ENCODE results near the gene CBX8.

CBX8 gene

DNA sequence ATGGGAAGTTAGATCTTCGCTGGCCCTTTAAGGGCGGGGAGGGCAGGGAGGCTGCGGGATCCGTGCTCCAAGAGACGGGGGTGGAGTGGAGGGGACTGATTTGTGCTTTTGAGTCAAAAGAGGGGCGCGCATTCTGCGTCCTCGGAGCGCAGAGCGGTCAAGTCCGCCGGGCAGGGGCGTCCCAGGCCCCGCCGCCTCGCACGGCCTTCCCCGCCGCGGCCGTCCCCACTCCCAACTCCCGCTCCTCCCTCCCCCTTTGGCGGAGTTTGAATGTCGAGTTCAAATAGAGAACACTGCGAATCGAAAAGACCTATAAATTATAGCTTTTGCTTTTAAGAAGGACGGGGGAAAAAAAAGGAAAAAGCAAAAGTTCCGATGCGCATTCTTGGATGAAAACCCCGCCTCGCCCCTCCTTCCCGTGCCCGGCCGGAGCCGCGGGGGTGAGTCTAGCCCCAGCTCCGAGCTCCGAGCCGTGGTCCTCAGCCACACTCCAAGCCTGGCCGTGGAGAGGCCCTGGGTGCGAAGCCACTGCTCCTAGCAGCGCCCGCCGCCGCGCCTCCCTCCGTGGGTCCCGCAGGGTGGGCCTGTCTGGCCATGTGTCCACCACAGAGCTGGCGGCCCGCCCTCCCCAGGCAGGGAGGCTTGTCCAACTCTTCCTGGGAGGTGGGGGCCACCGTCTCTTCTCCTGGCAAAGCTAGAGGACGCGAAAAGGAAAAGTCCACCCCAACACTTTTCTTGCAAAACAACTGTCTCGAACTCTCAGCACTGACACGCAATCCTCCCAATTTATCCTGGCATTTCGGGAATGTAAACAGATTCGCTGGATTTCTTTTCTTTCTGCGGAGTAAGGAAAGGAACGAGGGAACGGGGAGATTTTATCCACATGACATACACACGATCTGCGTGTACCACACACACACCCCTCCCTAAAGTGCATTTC, 3.6 kb downstream of the CBX8 start:
- DNase-seq (ENCODE audit: low read depth in 2 of 2) = no peak

- no peak for DNase-seq (ENCODE audit: low read depth in 2 of 2)
Measured at GRCh38 chr17:79792341-79792871, 4.5 kb downstream of the CBX8 start.

DNA sequence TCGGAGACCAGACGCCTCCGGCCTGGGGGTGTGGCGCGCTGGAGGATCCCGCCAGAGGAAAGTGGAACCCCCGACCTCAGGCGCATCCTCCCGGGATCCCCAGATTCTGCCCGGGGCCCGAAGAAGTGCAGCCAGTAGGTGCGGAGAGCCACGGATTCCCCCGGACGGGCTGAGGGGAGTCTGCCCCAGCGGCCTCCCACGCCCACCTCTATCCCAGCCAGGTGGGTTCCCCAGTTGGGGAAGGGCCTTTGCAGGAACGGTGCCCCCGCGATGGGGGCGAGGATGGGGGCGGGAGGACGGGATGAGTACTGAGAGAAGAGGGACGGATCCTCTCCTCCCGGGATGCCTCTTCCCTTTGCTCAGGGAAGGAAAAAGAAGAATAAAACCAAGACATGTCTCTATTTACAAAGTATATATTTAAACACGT, 5.1 kb downstream of the CBX8 start:
- DNase-seq (ENCODE audit: low read depth in 2 of 2) = no peak

DNA sequence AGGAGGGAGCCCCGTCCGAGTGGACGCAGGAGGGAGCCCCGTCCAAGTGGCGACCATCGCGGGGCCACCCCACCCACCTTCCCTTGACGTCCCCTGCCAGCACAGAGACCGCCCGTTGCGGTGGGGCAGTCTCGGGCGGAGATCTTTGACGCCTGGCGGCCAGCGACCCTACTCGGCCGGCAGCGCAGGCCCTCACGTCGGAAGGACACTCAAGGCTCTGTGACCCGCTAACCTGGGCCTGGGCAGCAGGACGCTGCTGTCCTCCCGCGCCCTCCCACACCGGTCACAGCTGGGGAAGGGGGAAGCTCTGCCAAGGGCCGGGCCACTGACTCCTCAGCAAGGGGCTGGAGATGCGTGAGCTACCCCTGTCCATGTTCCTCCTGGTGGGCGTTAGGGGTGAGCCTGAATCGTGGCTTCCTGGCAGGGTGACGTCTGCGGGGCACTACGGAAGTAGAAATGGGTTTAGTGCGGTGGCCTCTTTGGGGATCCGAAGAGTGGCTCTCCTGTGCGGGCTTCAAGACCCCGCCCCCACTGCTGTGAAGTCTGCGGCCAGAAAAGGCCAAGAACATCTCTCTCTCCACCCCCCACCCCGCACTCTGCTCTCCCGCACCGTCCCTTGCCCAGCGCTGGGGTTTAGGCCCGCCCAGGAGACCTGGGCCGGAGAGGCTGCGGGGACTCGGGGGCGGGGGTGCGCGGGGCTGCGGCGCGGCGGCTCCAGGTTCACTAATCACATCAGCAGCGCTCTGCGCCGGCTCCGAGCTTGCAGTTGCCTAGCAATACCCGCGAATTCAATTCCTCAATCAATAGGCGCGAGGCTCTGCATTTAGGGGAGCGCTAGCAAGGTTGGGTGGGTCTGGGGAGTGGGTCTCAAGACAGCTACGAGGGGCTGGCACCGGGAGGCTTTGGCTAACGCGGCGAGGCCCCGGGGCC, 5.8 kb downstream of the CBX8 start:
- no peak for DNase-seq (ENCODE audit: low read depth in 2 of 2)

- DNase-seq (ENCODE audit: low read depth in 2 of 2) = no peak
Measured at GRCh38 chr17:79789943-79790804, 6.7 kb downstream of the CBX8 start.

DNA sequence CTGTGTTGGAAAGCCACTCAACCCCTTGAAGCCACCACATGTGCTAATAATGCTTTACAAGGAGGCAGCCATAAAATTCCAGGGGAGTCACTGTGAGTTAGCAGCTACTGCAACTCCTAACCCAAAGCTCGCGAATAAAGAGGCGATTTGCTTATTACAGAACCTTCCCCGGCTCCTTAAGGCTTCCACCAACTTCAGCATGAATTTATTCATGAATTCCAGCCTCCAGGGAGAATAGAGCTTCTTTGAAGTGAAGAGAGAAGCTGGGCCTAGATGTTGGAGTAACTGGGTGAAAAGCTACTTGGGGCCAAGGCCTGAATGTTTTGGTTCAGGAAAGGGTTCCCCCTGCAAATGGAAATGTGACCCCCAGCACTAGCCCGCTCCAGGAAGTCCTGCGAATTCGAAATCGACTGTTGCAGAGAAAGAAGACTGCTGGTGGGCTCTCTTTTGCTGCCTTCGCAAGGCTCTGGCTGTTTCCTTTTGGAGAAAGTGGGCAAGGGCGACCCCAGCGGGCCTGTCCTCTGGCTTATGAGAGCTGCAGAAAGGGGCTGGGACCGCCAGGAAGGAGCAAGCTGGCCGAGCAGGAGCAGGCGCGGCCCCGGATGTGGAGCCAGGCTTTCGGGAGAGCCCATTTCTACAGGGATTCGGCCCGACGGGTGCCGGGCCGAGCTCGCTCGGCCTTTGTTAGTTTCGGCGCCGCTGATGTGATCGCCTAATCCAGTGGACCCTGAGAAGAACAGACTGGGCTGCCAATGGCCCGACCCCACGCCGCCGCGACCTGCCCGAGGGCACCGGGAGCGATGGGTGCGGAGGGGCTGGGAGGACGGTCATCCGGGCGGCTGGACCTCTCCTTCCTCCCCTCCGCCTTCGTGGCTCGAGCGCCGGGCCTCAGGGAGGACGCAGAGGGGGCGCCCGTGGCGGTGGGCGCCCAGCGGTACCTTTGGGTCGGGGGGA, 7.6 kb downstream of the CBX8 start:
- DNase-seq (ENCODE audit: low read depth in 2 of 2) = no peak

GRCh38 chr17:79788455-79788854, 8.4 kb downstream of the CBX8 start:
- DNase-seq (ENCODE audit: low read depth in 2 of 2) = no peak

GRCh38 chr17:79786930-79787643, 9.8 kb downstream of the CBX8 start:
- DNase-seq (ENCODE audit: low read depth in 2 of 2) = no peak

GRCh38 chr17:79785900-79786810, 10.7 kb downstream of the CBX8 start:
- DNase-seq (ENCODE audit: low read depth in 2 of 2) = no peak

DNA sequence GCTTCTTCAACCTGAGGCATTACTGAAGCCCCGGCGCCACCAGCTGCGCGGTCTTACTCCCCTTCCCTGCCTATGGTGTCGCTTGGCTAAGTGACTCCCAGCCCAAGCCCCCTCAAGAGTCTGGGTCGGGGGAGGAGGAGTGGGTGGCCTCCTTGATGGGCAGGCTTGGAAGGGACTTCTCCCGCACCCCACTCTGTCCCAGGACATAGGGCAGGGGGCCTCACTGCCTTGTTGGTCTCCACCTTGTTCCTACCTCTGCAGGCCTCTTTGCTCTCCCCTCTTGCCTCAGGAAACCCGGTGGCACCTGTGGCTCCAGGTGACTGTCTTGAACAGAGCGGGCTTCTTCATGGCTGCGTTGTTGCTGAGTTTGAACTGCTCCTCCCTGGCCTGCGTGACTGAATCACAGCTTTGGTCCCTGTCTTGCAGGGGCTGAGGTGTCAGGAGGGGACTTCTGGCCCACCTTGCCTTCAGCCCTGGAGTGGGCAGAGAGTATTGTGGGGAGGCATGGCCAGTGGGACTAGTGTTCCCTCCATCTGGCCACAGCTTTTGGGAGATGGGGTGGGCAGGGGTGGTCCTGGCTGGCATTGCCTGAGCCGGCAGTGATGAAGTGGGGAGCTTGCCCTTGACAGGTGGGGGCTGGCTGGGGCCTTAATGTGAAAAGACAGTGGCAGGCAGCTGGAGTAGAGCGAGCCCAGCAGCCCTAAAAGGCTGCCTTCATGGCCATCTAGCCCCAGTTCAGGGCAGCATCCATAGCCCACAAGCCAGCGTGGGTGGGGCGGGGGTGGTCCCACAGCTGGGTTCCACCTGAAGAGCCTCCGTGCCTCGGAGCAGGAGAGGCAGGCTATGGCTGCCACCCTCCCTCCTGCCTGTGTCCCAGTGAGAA, 11.6 kb downstream of the CBX8 start:
- no peak for DNase-seq (ENCODE audit: low read depth in 2 of 2)

GRCh38 chr17:79784353-79785016, 12.4 kb downstream of the CBX8 start:
- DNase-seq (ENCODE audit: low read depth in 2 of 2) = no peak

DNA sequence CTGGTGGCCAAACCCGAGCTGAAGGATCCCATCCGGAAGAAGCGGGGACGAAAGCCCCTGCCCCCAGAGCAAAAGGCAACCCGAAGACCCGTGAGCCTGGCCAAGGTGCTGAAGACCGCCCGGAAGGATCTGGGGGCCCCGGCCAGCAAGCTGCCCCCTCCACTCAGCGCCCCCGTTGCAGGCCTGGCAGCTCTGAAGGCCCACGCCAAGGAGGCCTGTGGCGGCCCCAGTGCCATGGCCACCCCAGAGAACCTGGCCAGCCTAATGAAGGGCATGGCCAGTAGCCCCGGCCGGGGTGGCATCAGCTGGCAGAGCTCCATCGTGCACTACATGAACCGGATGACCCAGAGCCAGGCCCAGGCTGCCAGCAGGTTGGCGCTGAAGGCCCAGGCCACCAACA, 13.0 kb downstream of the CBX8 start:
- no peak for DNase-seq (ENCODE audit: low read depth in 2 of 2)

DNA sequence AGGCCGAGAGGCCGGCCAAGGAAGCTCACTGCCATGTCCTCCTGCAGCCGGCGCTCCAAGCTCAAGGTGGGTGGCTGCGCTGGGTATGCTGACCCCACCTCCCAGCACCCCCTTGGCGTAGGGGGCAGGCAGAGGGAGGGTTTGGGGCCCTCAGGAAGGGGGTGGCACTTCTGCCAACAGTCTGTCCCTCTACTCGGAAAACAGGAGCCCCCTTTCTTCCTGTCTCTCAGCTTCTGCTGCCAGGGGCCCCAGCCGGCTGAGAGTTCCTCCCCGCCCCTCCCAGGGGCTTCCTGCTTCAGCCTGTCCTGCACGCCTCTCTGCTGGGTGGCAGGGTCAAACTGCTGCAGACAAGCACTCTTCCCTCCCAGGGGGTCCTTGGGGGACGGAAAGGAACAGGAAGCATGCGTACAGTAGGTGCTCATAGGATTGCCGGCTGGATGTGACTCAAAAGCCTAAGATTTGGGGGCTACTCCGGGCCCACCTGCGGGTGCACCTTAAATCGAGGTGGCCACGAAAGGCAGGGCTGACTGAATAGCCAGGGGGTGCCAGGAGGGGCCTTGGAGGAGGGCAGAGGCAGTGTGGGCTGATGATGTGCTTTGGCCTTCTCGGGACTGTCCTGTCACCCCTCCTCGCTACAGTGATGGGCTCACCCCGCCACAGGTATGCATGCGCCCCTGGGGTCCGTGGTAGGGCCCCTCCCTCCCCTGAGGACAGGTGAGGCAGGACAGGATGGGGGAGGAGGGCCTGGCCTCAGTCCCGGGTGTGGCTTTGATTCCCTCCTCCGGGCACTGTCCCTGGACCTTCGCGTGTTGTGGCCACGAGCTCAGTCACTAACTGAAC, 14.9 kb downstream of the CBX8 start:
- DNase-seq (ENCODE audit: low read depth in 2 of 2) = no peak

- no peak for DNase-seq (ENCODE audit: low read depth in 2 of 2)
Measured at GRCh38 chr17:79781012-79781650, 15.7 kb downstream of the CBX8 start.

GRCh38 chr17:79779661-79780365, 17.1 kb downstream of the CBX8 start:
- DNase-seq (ENCODE audit: low read depth in 2 of 2) = no peak
